Stimulated activated CD4-positive, alpha-beta T cell treated with anti-CD3 and anti-CD28 coated beads, Interleukin-1b, Interleukin-23, amount 100 ng/mL, for 24 hours (primary cell): Measurements from ENCODE around the gene GMEB2.

Source experiments
- DNase-seq, 4 experiments: peaks; one replicate each; pipeline ENCODE4 v3.0.0-alpha.2; 2020; ENCODE audit warnings: low read depth in 4 of 4, low spot score in 1 of 4

The GMEB2 gene

DNA sequence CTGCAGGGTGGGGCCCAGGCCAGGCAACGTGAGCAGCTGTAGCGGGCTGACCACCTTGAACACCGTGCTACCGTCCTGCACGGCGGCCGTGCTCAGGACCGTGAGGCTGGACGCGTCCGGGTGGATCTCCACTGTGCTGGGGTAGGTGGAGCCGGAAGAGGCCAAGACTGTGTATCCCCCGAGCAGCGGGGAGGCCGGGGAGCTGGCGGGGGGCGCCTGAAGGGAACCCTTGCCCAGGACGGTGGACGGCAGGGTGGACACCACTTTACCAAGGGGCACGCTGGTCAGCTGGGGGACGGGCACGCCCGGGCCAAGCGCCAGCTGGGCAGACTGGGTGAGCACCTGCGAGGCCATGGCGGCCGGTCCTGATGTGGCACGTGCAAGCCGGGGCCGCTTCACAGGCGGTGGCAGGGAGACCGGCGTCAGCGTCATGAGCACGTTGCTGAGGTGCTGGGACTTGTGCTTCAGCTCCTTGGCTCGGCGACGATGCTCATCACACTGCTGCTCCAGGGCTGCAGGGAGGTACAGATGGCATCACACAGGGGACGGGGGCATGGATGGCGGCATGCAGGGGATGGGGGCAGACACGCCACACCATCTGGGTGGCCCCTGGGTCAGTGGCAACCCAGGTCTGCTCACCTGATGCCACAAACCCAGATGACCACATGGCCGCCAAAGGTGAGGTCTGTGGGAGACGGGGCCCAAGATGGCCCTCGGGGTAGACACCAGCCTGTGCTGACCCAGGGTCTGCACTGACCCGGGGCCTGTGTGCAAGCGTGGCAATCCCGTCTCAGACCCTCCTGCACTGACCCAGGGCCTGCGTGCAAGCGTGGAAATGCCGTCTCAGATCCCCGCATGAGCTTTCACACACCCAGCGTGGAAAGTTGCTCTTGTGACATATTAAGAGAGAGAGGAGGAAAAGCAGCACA is 36.4 kb downstream of the GMEB2 start:
- DNase-seq: no peak

DNA sequence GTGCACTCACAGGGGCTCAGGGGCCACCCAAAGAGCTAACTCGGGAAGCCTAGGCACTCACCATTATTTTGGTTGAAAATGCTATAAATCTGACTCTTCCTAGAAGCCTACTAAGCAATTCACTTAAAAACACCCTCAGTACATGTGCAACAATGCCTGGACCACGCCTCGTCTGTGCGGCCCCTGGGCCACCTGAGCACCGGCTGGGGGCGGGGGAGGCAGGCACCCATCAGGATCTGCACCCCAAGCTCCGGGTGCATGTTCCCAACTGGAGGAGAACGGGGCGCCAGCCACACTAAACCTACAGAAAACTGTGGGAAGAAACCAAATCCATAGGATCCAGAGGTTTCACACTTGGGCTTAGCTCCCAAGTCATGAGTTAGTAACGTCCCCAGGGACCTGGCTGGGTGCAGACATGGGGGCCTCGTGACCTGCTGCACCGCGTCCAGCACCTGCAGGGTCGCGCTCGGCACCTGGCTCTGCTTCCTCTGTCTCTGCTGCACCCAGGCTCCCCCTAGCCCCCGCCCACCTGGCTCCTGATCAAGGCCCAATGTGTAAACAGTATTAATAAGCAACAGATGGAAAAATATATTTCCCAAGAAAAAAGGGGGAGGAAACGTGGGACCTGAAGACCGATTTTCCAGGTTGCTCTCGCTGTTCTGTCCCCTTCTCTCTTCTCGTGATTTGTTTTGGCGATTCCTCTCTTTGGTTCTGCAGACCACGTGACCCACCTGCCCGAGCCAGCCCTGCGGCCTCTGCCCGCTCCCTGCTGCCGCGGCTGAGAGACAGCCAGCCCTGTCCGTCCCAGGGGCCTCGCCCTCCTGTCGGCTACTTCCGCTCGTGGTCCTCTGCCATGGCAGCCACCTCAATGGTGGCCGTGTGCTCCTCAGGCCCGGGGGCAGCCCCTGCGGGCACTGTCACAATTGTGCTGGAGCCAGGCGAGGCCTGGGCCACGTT is 37.4 kb downstream of the GMEB2 start:
- no peak for DNase-seq

DNA sequence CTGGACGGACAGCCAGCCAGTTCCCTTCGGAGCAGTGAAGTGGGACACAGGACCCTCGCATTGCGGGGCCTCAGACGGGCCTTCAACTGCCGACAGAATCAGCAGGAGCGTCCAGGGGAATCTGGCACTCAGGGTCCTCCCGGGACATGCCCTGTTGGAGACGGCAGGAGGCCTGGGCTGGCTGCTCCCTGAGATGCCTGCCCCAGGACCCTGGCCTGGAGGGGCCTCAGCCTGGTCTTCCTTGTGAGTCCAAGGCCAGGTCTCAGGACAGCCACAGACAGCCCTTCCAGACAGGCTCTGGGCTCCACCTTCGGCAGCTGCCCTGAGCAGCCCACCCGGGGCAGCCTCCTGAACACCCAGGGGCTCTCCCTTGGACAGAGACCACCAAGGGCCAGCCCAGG is 38.3 kb downstream of the GMEB2 start:
- no peak for DNase-seq

DNA sequence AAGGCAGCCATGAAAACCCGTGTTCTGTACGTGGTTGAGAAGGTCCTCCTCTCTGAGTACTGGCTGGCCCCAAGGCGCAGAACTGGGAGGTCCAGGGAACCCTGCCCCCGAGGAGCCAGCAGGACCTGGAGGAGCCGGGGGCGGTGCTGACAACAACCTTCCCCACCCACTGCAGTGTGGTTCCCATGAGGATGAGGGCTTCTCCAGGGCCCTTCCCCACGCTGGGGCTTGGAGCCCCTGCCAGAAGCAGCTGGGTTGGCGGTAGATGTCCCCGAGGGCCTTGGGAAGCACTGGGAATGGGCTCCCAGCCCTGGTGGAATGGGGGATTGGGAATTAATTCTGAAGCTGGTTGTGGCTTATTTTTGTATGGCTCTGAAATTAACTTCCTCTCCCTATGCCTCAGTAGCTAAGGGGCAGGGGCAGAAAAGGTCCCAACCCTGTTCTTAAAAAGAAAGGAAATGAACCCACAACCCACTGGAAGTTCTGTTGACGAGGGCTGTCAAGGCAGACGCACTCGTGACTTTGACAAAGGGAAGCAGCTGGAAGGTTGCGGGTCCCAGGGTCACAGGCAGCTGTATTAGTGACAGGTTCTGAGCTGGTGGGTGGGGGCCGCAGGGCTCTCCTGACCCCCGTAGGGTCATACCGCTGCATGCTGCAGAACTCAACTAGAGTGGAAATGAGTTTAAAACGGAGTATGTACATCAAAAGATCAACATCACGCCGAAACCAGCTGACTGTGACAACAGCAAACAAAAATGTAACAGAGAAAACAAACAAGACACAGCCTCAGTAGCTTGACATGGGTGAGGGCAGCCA is 38.9 kb downstream of the GMEB2 start:
- no peak for DNase-seq

DNA sequence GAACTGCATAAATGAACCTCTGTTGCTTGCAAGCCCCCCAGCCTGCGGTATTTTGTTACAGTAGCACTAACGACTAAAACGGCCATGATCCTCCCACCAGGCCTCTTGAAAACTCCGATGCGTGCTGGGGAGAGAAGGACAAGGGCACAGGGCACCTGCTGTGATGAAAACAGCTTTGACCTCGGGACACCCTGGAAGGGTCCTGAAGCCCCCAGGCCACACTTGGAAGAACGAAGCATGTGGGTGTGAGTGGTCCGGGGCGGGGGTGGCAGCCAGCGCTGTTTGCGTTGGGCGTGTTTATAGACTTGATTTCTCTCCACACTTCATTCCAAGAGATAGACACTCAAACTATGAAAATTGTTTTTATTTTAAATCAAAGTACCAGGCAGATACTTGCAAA is 39.6 kb downstream of the GMEB2 start:
- DNase-seq: no peak

DNA sequence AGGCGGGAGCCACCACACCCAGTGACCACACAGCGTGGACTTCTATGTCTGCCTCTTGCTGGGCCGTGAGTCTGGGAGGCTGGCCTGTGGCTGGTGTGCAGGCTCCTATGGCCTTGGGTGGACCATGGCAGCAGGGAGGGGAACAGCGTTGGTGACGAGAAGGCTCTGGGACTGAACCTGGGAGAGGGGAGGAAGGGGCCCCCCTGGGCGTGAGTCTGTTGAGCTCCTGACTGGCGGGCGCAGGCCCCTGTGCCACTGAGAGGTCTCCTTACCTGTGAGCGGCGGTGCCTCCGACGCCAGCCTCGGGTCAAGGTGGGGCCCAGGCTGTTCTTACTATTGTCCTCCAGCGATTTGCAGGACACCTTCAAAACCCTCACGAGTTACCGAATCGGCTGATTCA is 40.1 kb downstream of the GMEB2 start:
- no peak for DNase-seq

DNA sequence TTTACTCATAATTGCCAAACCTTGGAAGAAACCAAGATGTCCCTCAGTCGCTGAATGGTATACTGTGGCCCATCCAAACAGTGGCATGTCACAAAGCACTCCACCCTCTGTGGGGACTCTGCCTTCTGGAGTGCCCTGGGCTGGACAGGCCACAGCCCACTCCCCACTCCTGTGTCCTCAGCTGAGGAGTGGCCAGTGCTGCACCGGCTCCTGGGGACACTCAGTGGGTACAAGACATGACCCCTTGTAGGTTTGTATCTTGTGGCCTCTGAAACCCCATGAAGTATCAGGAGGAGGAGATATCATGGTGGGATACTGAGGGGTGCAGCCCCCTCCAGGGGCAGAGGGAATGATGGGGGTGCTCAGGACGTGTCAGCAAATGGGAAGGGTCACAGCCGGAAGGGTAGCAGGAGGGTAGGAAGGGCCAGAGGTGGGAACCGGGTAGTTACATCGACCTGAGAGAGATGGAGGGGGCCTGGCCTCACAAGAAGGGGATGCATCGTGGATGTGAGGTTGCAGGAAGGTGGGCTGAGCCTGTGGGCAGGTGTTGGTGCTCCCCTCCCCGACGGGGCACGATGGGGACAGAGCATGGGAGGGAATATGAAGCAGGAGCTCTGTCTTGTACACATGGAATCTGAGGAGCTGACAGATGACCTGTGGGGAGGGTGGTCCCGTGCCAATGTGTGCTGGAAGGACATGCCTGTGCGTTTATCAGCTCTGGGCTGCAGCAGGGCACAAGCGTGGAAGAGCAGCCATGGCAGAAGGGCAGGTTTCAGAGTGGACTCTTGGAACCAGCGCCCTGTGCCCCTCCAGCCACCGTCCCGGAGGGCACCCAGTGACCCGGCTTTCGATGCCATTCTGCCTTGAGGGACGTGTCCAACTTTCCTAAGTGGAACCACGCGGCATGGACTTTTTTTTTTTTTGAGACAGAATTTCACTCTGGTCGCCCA is 41.0 kb downstream of the GMEB2 start:
- DNase-seq: no peak

DNA sequence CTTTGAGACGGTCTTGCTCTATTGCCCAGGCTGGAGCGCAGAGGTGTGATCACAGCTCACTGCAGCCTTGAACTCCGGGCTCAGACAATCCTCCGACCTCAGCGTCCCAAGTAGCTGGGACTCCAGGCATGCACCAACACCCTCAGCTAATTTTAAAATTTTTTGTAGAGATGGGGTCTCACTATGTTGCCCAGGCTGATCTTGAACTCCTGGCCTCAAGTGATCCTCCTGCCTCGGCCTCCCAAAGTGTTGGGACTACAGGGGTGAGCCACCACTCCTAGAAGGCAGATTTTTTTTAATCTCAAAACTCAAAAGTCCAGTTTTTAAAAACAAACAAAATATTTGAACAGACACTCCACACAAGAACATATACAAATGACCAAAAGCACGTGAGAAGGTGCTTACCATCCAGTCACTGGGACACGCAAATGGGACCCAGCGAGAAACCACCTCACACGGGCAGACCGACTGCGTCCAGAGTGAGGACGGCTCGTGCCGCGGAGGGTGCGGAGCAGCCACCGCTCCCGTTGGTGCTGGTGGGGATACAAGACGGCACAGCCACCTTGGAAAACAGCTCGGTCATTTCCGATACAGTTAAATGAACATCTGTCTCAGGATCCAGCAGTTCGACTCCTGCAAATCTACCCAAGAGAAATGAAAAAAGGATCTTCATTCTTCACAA is 44.4 kb downstream of the GMEB2 start:
- no peak for DNase-seq

DNA sequence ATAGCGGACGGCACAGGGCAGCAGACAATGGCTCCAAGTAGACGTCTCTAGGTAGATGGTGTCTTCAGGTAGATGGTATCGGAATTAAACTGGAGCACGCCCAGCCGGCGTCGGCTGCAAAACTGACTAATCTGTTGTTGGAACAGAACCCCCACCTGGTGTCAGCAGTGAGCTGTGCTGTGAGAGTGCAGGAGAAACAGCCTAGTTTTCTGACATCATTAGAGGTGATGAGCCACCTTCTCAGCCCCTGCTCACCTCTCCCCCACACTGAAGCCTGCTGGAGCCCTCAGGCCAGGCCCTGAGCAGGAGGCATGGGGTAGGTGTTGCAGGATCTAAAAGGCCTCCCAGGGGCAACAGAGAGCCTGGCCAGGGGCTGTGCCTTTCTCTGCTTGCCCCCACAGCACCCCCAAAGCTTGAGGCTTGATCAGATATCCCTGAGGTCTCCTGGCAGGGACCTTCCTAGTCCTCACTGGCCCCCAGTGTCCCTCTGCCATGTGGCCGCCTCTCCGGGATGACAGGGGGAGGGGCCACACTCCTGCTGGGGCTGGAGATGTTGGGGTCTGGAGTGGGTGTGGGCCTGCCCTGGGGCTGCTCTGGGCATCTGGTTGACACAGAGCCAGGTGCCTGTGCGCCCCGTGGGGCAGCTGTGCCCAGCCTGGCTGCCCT is 46.0 kb downstream of the GMEB2 start:
- peak in 3 of 4 experiments; percentile 42 to 52 (median 45) for DNase-seq

DNA sequence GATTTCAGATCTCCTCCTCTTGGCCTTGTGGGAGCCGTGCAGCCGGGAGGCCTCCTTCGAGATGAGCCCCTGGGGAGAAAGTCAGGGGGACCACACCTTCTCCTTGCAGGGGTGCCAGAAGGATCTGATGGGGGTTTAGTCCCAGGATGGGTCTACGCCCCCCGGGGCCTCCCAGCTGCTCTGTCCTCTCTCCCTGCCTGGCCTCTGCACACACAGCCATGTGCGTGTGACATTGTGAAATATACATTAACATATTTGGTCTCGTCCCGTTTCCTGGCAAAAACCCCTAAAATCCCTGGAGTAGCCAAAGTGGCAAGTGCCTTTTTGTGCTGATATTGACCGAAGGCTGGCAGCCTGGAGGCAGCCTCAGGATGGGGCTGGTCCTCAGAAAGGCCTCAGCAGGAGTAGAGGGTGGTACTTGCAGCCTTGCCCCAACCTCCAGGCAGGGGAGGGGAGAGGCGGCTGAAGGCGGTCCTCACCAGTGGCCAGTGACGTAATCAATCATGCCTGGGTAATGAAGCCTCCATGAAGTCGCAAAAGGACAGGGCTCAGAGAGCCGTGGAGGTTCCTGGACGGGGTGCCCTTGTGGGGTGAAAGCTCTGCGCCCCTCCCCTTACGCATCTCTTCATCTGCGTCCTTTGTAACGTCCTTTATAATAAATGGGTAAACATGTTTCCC is 47.7 kb downstream of the GMEB2 start:
- DNase-seq: no peak

DNA sequence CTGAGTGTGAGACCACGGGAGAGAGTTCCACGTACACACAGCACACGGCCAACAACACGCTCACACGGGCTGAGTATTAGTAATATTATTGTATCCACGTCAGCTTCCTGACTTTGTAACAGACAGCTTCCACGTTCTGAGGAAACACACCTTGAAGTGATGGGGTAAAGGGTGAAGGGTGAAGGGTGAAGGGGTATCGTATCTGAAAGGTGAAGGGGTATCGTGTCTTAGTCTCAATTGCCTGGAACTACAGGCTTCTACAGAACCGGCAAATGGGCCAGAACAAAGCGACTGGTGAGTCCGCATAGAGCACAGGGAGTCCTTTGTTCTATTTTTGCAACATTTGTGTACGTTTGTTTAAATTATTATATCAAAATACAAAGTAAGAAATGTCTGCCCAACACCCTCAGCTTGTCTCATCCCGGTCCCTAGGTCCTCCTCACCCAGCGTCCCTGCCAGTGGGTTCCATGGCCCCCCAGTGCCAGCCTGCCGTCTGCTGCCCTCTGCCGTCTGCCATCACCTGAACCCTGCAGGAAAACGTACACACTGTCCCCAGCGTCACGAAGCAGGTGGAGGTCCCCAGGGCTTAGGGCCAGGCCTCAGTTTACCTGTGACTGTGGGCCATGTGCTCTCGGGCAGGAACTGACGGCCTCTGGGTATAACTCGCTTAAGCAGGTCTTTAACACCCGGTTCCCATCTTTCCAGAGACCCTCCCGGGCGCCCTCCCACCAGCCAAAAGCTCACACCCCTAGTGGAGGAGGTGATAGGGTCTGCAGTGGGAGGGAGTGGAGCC is 48.5 kb downstream of the GMEB2 start:
- DNase-seq: no peak

DNA sequence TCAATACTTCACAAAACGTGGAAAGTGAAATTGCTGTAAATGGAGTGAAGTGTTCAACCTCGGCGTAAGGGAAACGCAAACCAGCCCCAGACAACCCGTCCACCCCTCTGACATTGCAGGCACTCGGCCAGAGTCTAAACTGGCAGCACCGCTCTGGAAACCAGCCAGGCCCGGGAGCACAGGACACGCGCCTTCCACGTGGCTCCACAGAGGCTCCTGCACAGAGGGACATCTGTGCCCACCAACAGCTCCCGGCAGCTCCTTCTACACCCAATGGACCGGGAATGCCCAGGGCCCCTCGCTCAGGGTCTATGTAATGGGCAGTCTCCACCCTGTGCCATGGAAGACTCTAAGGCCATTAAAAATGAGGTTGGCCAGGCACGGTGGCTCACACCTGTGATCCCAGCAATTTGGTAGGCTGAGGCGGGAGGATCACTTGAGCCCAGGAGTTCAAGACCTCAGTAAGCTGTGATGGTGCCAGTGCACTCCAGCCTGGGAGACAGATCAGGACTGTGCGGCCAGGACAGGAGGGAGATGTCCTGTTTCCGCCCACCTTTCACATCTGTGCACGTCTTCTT is 49.5 kb downstream of the GMEB2 start:
- DNase-seq: no peak

DNA sequence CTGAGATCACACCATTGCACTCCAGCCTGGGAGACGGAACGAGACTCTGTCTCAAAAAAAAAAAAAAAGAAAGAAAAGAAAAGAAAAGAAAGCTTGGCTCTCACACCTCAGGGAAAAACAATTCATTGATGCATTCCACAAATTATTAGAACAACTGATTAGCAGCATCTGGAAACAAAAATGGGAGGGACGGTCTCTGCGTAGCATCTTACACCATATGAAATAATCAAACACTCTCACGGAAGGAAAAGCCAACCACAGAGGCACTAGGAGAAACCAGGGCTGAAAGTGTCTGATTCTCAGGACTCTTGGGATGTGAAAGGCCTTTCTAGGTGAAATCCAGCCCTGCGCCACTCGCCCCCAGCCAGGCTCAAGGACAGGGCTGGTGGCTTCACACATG is 50.6 kb downstream of the GMEB2 start:
- DNase-seq: no peak

DNA sequence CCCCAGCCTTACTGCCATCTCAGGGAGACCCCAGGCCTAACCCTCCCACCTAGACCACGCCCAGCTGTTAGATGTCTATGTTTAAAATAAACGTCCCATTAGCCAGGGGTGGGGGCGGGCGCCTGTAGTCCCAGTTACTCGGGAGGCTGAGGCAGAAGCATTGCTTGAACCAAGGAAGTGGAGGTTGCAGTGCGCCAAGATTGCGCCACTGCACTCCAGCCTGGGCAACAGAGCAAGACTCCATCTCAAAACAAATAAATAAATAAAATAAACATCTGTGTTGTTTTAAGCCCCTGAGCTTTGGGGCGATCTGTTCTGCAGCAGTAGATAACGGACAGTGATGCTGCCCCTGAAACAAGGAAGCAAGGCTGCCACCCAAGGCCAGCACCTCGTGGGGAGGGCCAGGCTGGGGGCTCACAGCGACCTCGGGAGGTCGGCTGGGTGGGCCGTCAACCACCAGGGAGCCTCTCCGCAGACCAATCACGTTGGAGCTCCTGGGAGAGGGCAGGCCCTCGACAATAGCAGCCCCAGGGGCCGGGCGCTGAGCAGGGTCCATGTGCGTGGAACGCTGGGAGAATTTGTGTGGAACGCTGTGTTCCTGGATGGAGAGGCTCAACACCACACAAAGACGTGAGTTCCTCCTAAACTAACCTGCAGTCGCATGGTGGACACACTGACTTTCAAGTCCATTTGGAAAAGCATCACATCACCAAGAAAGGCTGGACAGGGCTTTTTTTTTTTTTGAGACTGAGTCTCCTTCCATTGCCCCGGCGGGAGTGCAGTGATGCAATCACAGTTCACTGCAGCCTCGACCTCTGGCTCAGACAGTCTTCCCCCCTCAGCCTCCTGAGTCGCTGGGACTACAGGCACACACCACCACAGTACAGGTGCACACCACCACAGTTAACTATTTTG is 51.8 kb downstream of the GMEB2 start:
- no peak for DNase-seq

DNA sequence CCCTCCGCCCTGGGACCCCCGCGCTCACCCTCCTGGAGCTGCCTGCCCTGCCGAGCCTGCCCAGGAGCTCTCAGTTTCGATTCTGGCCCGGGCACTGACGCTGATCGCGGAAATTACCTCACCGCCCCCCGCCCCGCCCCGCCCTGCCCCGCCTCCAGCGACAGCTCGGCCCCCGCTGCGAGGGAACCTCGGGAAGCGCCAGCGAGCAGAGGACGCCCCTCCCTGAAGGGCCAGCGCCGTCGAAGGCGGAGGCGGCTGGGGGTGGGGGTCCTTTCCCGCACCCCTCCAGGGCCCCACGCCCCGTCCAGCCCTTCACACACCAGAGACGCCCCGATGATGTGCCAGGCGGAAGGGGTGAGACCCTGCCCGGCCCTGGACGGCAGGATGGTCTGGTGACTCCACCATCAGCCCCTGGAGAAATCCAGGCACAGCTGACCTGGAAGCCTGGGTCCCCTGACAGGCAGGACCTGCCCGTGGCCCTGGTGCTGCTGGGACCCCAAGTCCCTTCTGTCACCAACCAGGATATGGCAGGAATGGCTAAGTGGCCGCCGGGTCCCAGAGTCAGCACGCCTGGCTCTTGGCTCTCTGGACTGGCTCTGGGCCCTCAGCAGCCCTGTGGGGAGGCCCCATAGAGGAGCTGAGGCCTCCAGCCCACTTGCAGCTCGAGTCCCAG is 52.6 kb downstream of the GMEB2 start, which contains the start of gene HELZ2:
Gene HELZ2 (minus strand): TSS at position 84 of the 673 bp plus-strand sequence. CDS start 1,854 bp downstream, outside the sequence.
- DNase-seq: peak in 2 of 4 experiments; percentile 25 to 27
